Astrocyte (in vitro differentiated cells and primary cell): ENCODE results near the gene GALNS. TPM values are rescaled to one million over a fixed set of nuclear protein-coding genes. Genes with fewer than 3 reads are reported as not detected.

Experiments
- DNase-seq: peaks from one replicate; pipeline ENCODE4 v3.0.0-alpha.2; 2010; ENCODE audit warnings: low read depth
- FAIRE-seq: peaks from 2 replicates; lab custom pipeline; 2011; peaks lifted over from hg19 to GRCh38; lab: Jason Lieb, UNC
- H2AFZ ChIP-seq: 2 replicates; pipeline ENCODE4 v1.6.0; 2012; ENCODE audit warnings: low read depth, low read length, inconsistent platforms
- H3K27ac ChIP-seq: 2 replicates; pipeline ENCODE4 v1.5.1; 2011; ENCODE audit warnings: low read depth, low read length, inconsistent platforms
- H3K27me3 ChIP-seq: 2 replicates; pipeline ENCODE4 v1.6.0; 2011; ENCODE audit warnings: low read length, inconsistent platforms; ENCODE audit not compliant: insufficient read depth
- H3K36me3 ChIP-seq: 2 replicates; pipeline ENCODE4 v1.5.1; 2011; ENCODE audit warnings: low read length, inconsistent platforms; ENCODE audit not compliant: insufficient read depth
- H3K4me1 ChIP-seq: 2 replicates; pipeline ENCODE4 v1.5.1; 2011; ENCODE audit warnings: low read length, inconsistent platforms; ENCODE audit not compliant: insufficient read depth
- H3K4me2 ChIP-seq: 2 replicates; pipeline ENCODE4 v1.6.0; 2012; ENCODE audit warnings: low read length, inconsistent platforms
- H3K4me3 ChIP-seq: 2 replicates; pipeline ENCODE4 v1.5.1; 2011; ENCODE audit warnings: low read depth, mild to moderate bottlenecking, low read length, inconsistent platforms; ENCODE audit not compliant: insufficient read depth
- H3K79me2 ChIP-seq: 2 replicates; pipeline ENCODE4 v1.6.0; 2012; ENCODE audit warnings: mild to moderate bottlenecking, low read length, inconsistent platforms; ENCODE audit not compliant: insufficient read depth
- H3K9ac ChIP-seq: 2 replicates; pipeline ENCODE4 v1.6.0; 2012; ENCODE audit warnings: mild to moderate bottlenecking, low read length, inconsistent platforms
- H3K9me3 ChIP-seq: 2 replicates; pipeline ENCODE4 v1.5.1; 2012; ENCODE audit warnings: low read depth, mild to moderate bottlenecking, low read length, inconsistent platforms; ENCODE audit not compliant: insufficient read depth
- H4K20me1 ChIP-seq: 2 replicates; pipeline ENCODE4 v1.6.0; 2012; ENCODE audit warnings: low read length, inconsistent platforms; ENCODE audit not compliant: insufficient read depth
- H3K27ac Mint-ChIP-seq: one replicate; pipeline ENCODE4 v1.8.0; 2021; ENCODE audit warnings: mild to moderate bottlenecking, mixed read lengths; ENCODE audit not compliant: unreplicated experiment
- H3K27me3 Mint-ChIP-seq: one replicate; pipeline ENCODE4 v1.8.0; 2021; ENCODE audit warnings: low read depth, mixed read lengths; ENCODE audit not compliant: unreplicated experiment
- H3K36me3 Mint-ChIP-seq: one replicate; pipeline ENCODE4 v1.8.0; 2021; ENCODE audit warnings: low read depth, mixed read lengths; ENCODE audit not compliant: unreplicated experiment
- H3K4me1 Mint-ChIP-seq: one replicate; pipeline ENCODE4 v1.8.0; 2021; ENCODE audit warnings: low read depth, mixed read lengths; ENCODE audit not compliant: unreplicated experiment
- H3K4me3 Mint-ChIP-seq: one replicate; pipeline ENCODE4 v1.8.0; 2021; ENCODE audit warnings: mild to moderate bottlenecking, moderate library complexity, mixed read lengths; ENCODE audit not compliant: unreplicated experiment
- H3K9me3 Mint-ChIP-seq: one replicate; pipeline ENCODE4 v1.8.0; 2021; ENCODE audit warnings: mild to moderate bottlenecking, mixed read lengths; ENCODE audit not compliant: unreplicated experiment
- CTCF ChIP-seq: IDR thresholded peaks from 2 replicates; pipeline ENCODE4 v1.5.1; 2011; ENCODE audit warnings: low read depth, mild to moderate bottlenecking, inconsistent platforms, low read length, moderate library complexity; ENCODE audit not compliant: insufficient read depth
- EZH2 ChIP-seq: IDR thresholded peaks from 2 replicates; pipeline ENCODE4 v1.6.1; 2012; ENCODE audit warnings: mild to moderate bottlenecking, low read length, inconsistent platforms; ENCODE audit not compliant: insufficient read depth
- total RNA-seq: library from RNA; stranded (reverse); gene quantifications from 2 replicates; pipeline ENCODE4 v1.2.1, GENCODE V29; 2021

GALNS gene
- total RNA-seq, 1 donor from 2014 or later = 31.7 TPM

GRCh38 chr16:88902744-88903143, 46.0 kb upstream of the GALNS start:
- Histone ChIP-seq H3K9me3 (no peaks in the 10 kb centered on the region), H3K36me3 (no peaks in the 10 kb centered on the region), H3K4me2 (no peak overlapping the region), H3K27me3 (no peaks in the 10 kb centered on the region), H3K79me2 (no peaks in the 10 kb centered on the region), H3K4me1 (peaks cover 3% of the 10 kb centered on the region), H3K27ac (no peak overlapping the region), H3K9ac (no peak overlapping the region), H4K20me1 (no peaks in the 10 kb centered on the region), H3K4me3 (no peak overlapping the region), H2AFZ (no peak overlapping the region)
- Mint-ChIP-seq H3K27ac (no peak overlapping the region), H3K4me1 (peaks cover 5% of the 10 kb centered on the region), H3K36me3 (no peaks in the 10 kb centered on the region), H3K27me3 (peaks cover 17% of the 10 kb centered on the region), H3K4me3 (no peak overlapping the region), H3K9me3 (no peaks in the 10 kb centered on the region)
- no peak for FAIRE-seq
- no peak for TF ChIP-seq CTCF
- TF ChIP-seq EZH2 = no peak
- no peak for DNase-seq

- no peak overlapping the region for H3K27ac ChIP-seq
- no peaks in the 10 kb centered on the region for H3K27me3 ChIP-seq
- no peaks in the 10 kb centered on the region for H3K36me3 Mint-ChIP-seq
- H3K4me1 Mint-ChIP-seq = peaks cover 4% of the 10 kb centered on the region
- no peak overlapping the region for H3K9ac ChIP-seq
- no peak overlapping the region for H2AFZ ChIP-seq
- H3K27ac Mint-ChIP-seq = no peak overlapping the region
- H3K9me3 Mint-ChIP-seq = no peaks in the 10 kb centered on the region
- no peaks in the 10 kb centered on the region for H3K4me1 ChIP-seq
- H4K20me1 ChIP-seq = no peaks in the 10 kb centered on the region
- DNase-seq (no peak), FAIRE-seq (no peak)
- no peak overlapping the region for H3K4me2 ChIP-seq
- H3K9me3 ChIP-seq = no peaks in the 10 kb centered on the region
- H3K4me3 Mint-ChIP-seq = no peak overlapping the region
- peaks cover 17% of the 10 kb centered on the region for H3K27me3 Mint-ChIP-seq
- TF ChIP-seq EZH2 (no peak), CTCF (no peak)
- H3K4me3 ChIP-seq = no peak overlapping the region
- H3K36me3 ChIP-seq = no peaks in the 10 kb centered on the region
- H3K79me2 ChIP-seq = no peaks in the 10 kb centered on the region
These were observed 45.1 kb upstream of the GALNS start for GRCh38 chr16:88901718-88902337.

- H3K4me3 Mint-ChIP-seq = no peak overlapping the region
- no peaks in the 10 kb centered on the region for H3K4me1 Mint-ChIP-seq
- DNase-seq (no peak), FAIRE-seq (no peak)
- H3K36me3 ChIP-seq = no peaks in the 10 kb centered on the region
- H3K9ac ChIP-seq = no peak overlapping the region
- H2AFZ ChIP-seq = no peak overlapping the region
- H3K9me3 Mint-ChIP-seq = no peaks in the 10 kb centered on the region
- H3K27ac Mint-ChIP-seq = no peak overlapping the region
- no peaks in the 10 kb centered on the region for H3K9me3 ChIP-seq
- H4K20me1 ChIP-seq = no peaks in the 10 kb centered on the region
- no peaks in the 10 kb centered on the region for H3K4me1 ChIP-seq
- H3K36me3 Mint-ChIP-seq = no peaks in the 10 kb centered on the region
- H3K4me3 ChIP-seq = no peak overlapping the region
- no peak for TF ChIP-seq EZH2
- TF ChIP-seq CTCF = no peak
- H3K27me3 Mint-ChIP-seq = peaks cover 17% of the 10 kb centered on the region
- H3K79me2 ChIP-seq = no peaks in the 10 kb centered on the region
- no peak overlapping the region for H3K4me2 ChIP-seq
- H3K27ac ChIP-seq = no peak overlapping the region
- H3K27me3 ChIP-seq = no peaks in the 10 kb centered on the region
These were observed 43.9 kb upstream of the GALNS start for GRCh38 chr16:88900662-88901052.
